ENCODE results near the gene SLC25A30. TPM values are rescaled to one million over a fixed set of nuclear protein-coding genes. Genes with fewer than 3 reads are reported as not detected.
"Not testable (repeated sequence)": the region's sequence is repeated elsewhere in the genome, so short reads cannot be mapped to it uniquely, and the experiment has no call there.

Gene SLC25A30
- total RNA-seq, 1 experiment from 2014 or later: 6.3 TPM

- DNase-seq; H4K20me1 ChIP-seq (ENCODE audit: control insufficient read depth, insufficient read depth, insufficient read length); H3K4ac ChIP-seq (ENCODE audit: low read depth, low read length); H4K5ac ChIP-seq (ENCODE audit: insufficient read length, low read depth, low read length); H4K91ac ChIP-seq (ENCODE audit: insufficient read length, low read depth, low read length); H3K18ac ChIP-seq (ENCODE audit: insufficient read length, low read depth, low read length); H3K9me3 Mint-ChIP-seq; H3K36me3 Mint-ChIP-seq (ENCODE audit: insufficient read depth in 1 of 3, low read depth in 3 of 3); H3K4me2 ChIP-seq (ENCODE audit: insufficient read depth, insufficient read length, low read length); H4K8ac ChIP-seq (replicated peaks; ENCODE audit: insufficient read length, low read depth, low read length); H3K27me3 Mint-ChIP-seq (ENCODE audit: low read depth); H3K9ac ChIP-seq (ENCODE audit: extremely low read depth, insufficient read length, low read length); H3K23ac ChIP-seq (ENCODE audit: insufficient read length, low read depth, low read length); H3K4me1 Mint-ChIP-seq; H3K9me3 ChIP-seq (ENCODE audit: control insufficient read depth, low read depth, low read length); H2BK12ac ChIP-seq (ENCODE audit: insufficient read length, low read depth, low read length); H3K14ac ChIP-seq (ENCODE audit: insufficient read depth, low read length); H2AK5ac ChIP-seq (ENCODE audit: insufficient read length, low read length); H2BK20ac ChIP-seq (ENCODE audit: low read depth, low read length, poor library complexity, severe bottlenecking); H2BK15ac ChIP-seq (ENCODE audit: low read depth, low read length); H3K79me2 ChIP-seq (ENCODE audit: insufficient read depth, low read length); H3K79me1 ChIP-seq (ENCODE audit: insufficient read depth, low read depth, low read length, poor library complexity, severe bottlenecking); H2AFZ ChIP-seq (ENCODE audit: low read length); H3K4me1 ChIP-seq (ENCODE audit: insufficient read depth, low read length); H3K27ac ChIP-seq (ENCODE audit: insufficient read length, low read depth, low read length); H3K27me3 ChIP-seq (ENCODE audit: insufficient read depth, low read length); H2BK5ac ChIP-seq (ENCODE audit: insufficient read length, low read length); H3T11ph ChIP-seq (ENCODE audit: low read length); H3K4me3 Mint-ChIP-seq; H3K56ac ChIP-seq (ENCODE audit: insufficient read length, low read depth, low read length); H3K27ac Mint-ChIP-seq; H3K23me2 ChIP-seq (ENCODE audit: insufficient read length, low read depth, low read length, poor library complexity, severe bottlenecking); H2BK120ac ChIP-seq (ENCODE audit: low read depth, low read length, poor library complexity, severe bottlenecking): not testable (repeated sequence)
- no CpG with 5 or more reads among the region's 12 CpGs for WGBS (ENCODE audit: extremely low coverage, insufficient read length, low lambda C conversion rate)
Measured at GRCh38 chr13:45377314-45377713, 40.9 kb downstream of the SLC25A30 start.

DNA sequence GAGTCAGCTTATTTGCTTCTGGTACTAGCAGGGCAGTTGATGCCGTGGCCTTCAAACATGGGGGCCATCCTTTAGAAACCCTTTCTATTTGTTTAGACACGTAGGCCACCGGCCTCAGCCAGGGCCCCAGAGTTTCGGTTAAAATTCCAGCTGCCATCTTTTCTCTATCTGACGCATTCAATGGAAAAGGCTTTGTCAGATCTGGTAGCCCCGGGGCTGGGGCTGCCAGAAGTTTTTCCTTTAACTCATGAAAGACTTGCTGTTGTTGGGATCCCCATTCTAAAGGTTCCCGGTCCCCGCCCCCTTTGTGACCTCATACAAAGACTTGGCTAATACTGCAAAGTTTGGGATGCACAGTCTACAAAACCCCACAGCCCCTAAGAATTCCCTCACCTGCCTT, 41.5 kb downstream of the SLC25A30 start:
- not testable (repeated sequence) for H2BK5ac ChIP-seq (ENCODE audit: insufficient read length, low read length); H3K4me3 Mint-ChIP-seq; H2BK120ac ChIP-seq (ENCODE audit: low read depth, low read length, poor library complexity, severe bottlenecking); H3K27me3 Mint-ChIP-seq (ENCODE audit: low read depth); H3K4me1 ChIP-seq (ENCODE audit: insufficient read depth, low read length); H3K9me3 ChIP-seq (ENCODE audit: control insufficient read depth, low read depth, low read length); H3K79me1 ChIP-seq (ENCODE audit: insufficient read depth, low read depth, low read length, poor library complexity, severe bottlenecking); H3K27ac ChIP-seq (ENCODE audit: insufficient read length, low read depth, low read length); H3K9ac ChIP-seq (ENCODE audit: extremely low read depth, insufficient read length, low read length); H2AK5ac ChIP-seq (ENCODE audit: insufficient read length, low read length); H4K8ac ChIP-seq (replicated peaks; ENCODE audit: insufficient read length, low read depth, low read length); H4K91ac ChIP-seq (ENCODE audit: insufficient read length, low read depth, low read length); H2AFZ ChIP-seq (ENCODE audit: low read length); H3K4ac ChIP-seq (ENCODE audit: low read depth, low read length); H3K18ac ChIP-seq (ENCODE audit: insufficient read length, low read depth, low read length); H3K27ac Mint-ChIP-seq; H3K9me3 Mint-ChIP-seq; H2BK20ac ChIP-seq (ENCODE audit: low read depth, low read length, poor library complexity, severe bottlenecking); H3T11ph ChIP-seq (ENCODE audit: low read length); H3K4me2 ChIP-seq (ENCODE audit: insufficient read depth, insufficient read length, low read length); H2BK12ac ChIP-seq (ENCODE audit: insufficient read length, low read depth, low read length); H4K5ac ChIP-seq (ENCODE audit: insufficient read length, low read depth, low read length); H3K27me3 ChIP-seq (ENCODE audit: insufficient read depth, low read length); H3K14ac ChIP-seq (ENCODE audit: insufficient read depth, low read length); H3K23ac ChIP-seq (ENCODE audit: insufficient read length, low read depth, low read length); H3K79me2 ChIP-seq (ENCODE audit: insufficient read depth, low read length); H3K56ac ChIP-seq (ENCODE audit: insufficient read length, low read depth, low read length); DNase-seq; H3K23me2 ChIP-seq (ENCODE audit: insufficient read length, low read depth, low read length, poor library complexity, severe bottlenecking); H3K36me3 Mint-ChIP-seq (ENCODE audit: insufficient read depth in 1 of 3, low read depth in 3 of 3); H2BK15ac ChIP-seq (ENCODE audit: low read depth, low read length); H4K20me1 ChIP-seq (ENCODE audit: control insufficient read depth, insufficient read depth, insufficient read length)
- WGBS (ENCODE audit: extremely low coverage, insufficient read length, low lambda C conversion rate): no CpG with 5 or more reads among the region's 8 CpGs
- peaks cover 9 to 11% of the 10 kb centered on the region in 2 experiments for H3K4me1 Mint-ChIP-seq
